ENCODE measurements around the gene SRGAP3.

The SRGAP3 gene

DNA sequence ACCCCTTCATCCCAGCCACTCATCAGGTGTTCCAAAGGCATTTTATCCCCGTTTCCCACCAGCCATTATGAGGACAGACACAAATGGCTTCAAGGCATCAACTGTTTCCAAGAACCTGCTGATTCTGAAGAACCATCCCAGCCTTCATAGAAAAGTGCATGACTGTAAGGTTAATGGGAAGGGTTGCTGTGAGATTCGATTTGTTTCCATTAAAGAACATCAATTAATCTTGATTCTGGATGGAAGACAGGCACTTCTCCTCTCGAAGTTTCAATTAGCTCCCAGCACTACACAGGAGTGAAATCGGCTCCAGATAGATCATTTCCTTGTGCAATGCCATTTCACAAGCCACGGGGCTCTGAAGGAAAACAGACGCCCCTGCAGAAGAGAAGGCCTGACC lies 25.8 kb downstream of the SRGAP3 start:
- DNase-seq, result no peak

DNA sequence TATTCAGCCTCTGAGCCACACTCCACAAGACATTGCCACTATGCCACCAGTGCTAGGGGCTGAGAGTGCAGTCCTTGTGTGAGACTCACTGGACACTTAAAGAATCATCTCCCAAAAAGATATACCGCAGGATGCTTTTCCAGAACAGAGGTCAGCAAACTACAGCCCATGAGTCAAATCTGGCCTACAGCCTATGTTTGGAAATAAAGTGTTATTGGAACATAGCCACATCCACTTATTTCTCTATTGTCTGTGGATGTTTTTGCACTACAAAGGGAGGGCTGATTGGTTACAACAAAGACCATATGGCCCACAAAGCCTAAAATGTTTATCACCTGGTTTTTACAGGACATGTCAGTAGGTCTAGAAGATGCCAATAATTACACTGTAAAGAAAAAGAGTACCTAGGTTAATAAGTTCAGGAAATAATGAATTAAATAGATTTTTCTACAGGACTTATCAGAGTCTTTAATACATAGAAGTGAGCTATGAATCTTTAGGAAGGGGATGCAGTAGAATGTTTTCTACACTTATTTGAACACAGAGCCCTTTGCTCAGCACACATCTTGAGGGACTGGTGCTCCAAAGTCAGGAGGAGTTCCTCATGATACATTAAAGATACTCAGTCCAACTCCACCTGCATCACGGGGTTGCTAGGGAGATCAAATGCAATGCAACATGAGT lies 26.3 kb downstream of the SRGAP3 start:
- no peak for DNase-seq

DNA sequence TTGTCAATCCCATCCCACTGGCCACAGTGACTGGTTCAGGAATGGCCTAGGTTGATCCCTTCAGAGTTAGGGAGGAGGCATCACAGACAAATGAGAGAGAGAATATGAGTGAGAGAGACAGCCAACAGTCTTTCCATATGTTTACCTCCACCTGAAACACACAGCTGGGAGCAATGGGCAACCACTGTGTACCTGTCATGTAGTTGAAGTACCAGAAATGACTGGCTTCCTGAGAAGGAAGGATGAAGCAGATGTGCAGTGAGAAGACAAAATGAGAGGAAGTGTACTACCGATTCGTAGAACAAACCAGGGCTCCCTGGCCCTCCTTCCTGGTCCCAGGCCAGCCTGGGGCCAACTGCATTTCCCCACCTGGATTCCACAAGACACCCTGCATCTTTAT lies 27.4 kb downstream of the SRGAP3 start:
- DNase-seq, result no peak

GRCh38 chr3:9218514-9218846 lies 31.0 kb downstream of the SRGAP3 start:
- no peak for DNase-seq

GRCh38 chr3:9217784-9218513 lies 31.5 kb downstream of the SRGAP3 start:
- DNase-seq, result no peak

DNA sequence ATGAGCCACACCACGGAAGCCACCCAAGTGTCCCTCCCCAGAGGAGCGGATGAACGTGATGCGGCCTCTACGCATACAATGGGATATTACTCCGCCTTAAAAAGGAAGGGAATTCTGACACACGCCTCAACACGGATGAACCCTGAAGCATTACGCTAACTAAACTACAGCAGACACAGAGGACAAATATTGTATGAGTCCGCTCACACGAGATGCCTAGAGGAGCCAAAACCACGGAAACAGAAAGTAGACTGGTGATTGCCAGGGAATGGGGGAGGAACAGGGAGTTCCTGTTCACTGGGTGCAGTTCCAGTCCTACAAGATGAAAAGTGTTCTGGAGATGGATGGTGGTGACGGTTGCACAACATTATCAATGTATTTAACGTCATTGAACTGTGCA lies 32.7 kb downstream of the SRGAP3 start:
- peak; percentile 45 for DNase-seq

GRCh38 chr3:9214599-9214998 lies 34.8 kb downstream of the SRGAP3 start:
- peak; percentile 83 for DNase-seq

- DNase-seq, result no peak
Observed at GRCh38 chr3:9214185-9214584, 35.3 kb downstream of the SRGAP3 start.

GRCh38 chr3:9213019-9213634 lies 36.3 kb downstream of the SRGAP3 start:
- no peak for DNase-seq

DNA sequence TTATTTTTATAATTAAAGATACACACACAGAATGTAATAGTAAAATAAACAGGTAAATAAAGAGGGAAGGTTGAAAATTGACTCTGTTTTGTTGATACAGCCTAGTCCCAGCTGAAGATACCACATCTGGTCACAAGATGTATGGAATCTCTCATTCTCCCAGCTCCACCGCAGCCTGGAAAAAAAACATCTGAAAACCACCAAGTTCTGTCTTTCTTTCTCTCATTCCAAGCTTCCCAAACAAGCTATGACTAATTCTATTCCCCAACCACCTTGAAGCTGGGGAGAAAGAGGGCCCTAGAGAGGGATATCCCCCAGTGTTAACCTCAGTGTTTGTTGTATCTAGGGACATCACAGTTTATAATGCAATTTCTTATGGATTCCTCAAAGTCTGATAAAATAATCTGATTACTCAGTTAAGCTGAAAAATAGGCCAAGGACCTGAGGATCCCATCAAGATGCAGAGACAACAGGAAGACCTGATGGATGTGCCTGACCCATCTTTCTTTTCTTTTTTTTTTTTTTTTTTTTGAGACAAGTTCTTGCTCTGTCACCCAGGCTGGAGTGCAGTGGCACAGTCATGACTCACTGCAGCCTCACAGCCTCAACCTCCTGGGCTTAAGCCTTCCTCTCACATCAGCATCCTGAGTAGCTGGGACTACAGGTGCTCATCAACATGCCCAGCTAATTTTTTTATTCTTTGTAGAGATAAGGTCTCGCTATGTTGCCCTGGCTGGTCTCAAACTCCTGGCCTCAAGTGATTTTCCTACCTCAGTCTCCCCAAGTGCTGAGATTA lies 38.1 kb downstream of the SRGAP3 start:
- peak; percentile 93 for DNase-seq

- DNase-seq, result no peak
Observed at GRCh38 chr3:9209777-9210176, 39.7 kb downstream of the SRGAP3 start.

DNA sequence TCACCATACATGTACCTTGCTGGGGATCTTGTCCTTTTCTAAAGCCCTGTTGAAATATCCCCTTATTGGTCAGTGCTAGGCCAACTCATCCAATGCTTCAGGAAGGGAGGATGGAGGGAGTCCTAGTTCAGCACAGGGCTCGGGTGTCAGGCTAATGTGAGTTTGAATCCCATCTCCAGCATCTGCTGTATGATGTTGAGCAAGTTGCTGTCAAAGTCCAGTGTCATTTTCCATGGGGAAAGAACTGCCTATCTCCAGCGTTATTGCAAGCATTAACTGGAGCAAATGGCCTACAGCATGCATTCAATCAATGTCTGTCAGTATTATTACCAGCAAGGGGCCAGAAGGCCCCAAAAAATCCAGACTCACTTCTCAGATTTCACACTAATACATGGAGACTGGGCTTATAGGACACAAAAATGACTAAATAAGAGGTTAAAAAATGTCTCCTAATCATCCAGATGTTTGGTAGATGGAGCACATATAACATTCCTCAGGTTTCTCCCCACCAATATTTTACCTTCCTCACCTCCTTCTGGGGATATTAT lies 40.8 kb downstream of the SRGAP3 start:
- DNase-seq, result no peak

DNA sequence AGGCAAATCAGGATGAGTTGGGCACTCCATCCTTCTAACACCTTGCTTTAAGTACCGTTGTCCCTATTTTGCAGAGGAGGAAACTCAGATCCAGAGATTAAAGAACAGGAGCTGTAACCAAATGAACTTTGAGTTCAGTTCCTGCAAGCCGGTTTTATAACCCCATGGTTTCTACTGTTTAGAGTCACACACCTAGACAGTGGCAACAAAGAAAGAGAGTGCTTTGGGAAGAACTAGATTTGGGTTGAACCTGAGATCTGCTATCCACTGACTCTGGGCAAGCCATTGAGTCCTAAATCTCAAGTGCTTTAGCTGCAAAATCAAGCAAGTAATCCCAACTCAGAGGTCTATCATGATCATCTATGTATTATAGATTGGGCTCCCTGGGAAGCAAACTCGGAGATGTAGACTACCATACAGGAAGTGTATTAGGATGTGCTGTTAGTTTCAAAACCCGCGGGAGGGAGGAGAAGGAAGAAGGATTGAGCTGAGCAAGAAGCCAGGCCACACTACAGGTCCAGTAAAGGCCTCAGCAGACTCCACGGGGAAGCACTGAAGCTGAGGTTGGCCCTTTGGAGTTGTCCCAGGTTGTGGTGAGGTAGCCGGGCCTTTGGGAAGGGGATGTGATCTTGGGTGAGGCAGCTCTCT lies 42.2 kb downstream of the SRGAP3 start:
- no peak for DNase-seq

- no peak for DNase-seq
Observed at GRCh38 chr3:9206287-9206686, 43.2 kb downstream of the SRGAP3 start.

DNA sequence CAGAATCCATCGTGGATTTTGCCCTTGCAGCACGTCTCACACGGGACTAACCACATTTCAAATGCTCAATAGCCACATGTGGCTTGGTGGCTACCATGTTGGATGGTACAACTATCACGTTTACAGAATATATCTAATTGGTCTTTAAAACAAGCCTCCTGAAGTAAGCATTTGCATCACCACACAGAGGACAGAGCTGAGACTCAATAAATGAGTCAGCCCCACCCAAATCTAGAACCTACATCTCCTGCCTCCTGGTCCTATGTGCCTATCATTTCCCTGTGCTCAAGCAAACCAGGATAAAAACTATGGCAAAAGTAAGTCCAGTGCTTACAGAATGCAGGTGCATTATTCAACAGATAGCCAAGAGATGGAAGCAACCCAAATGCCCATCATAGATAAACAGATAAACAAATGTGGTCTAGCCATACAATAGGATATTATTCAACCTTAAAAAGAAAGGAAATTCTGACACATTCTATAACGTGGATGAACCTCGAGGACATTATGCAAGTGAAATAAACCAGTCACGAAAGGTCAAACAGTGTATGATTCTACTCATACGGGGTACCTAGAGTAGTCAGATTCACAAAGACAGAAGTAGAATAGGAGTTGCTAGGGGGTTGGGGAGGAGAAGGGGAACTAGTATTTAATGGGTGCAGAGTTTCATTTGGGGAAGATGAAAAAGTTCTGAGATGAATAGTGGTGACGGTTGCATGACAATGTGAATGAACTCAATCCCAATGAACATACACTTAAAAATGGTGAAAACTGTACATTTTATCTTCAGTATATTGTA lies 43.9 kb downstream of the SRGAP3 start:
- DNase-seq, result no peak

DNA sequence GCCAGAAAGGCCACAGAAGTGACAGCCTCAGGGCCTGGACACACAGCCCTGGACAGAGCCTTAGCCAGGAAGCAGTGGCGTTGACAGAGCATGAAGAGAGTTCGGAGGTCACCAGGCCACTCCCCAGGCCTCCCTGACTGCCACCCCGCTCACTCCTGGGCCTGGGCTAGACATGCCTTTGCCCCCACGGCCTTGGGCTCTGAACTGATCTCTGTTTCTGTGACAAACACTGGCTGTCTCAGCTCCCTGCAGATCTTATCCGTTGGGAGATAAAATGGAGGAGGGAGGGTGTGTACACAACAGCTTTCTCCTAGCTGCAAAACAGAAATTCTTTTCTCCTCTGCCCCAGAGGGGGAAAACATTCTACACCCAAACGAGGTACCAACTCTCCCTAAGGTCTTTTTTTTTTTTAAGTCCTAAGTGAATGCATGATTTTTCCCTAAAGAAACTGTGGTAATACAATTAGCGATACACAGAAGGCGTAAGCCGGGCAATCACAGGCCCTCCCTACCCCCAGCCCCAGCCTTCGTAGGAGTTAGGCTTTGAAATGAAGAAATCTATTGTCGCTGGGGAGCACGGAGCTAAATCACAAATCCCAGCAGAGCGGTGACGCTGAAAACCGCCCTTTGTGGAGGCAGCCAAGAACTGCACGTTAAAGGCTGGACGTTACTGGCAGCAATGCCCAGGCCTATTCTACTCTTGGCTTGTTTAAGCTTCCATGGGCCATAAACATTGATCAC lies 45.0 kb downstream of the SRGAP3 start:
- no peak for DNase-seq

- no peak for DNase-seq
Observed at GRCh38 chr3:9203317-9203716, 46.1 kb downstream of the SRGAP3 start.

GRCh38 chr3:9202546-9202945 lies 46.9 kb downstream of the SRGAP3 start:
- no peak for DNase-seq

DNA sequence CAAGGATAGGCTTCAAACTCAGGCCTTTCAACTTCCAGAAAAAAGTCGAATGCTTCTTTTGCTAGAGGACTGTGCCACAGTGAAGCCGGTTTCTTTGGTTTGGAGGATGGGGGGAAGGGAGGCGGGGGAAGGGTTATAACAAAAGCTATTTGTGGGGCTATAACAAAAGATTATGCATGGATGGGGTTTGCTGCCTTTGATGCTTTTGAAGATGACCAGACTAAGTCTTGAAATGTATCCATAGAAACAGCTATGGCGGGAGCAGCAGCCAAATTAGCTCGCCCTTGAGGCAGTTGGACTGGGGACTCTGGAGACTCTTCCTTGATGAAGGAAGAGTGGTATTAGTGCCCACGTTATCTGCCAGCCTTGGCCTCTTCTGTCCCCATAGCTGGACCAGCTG lies 47.5 kb downstream of the SRGAP3 start:
- DNase-seq, result no peak

- peak; percentile 43 for DNase-seq
Observed at GRCh38 chr3:9201266-9201665, 48.2 kb downstream of the SRGAP3 start.

DNA sequence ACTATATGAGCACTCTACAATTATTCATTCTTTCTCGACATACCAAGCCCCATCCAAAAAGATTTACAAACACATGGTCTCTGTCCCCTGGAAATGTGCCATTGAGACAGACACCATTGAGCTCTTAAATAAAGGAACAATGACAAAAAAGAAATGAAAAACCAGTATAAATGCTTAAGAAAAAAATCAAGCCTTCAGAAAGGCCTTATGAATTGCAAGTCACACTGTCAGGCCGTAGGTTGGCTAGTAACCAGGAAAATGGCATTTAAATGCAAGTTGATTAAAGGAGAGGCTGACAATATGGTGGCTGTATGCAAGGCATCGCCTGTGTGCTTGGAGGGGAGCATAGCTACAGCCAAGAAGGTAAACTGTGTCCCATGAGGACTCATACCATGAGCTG lies 49.7 kb downstream of the SRGAP3 start:
- DNase-seq, result no peak
